ENCODE measurements around the gene TIAM2. TPM values are rescaled to one million over a fixed set of nuclear protein-coding genes. Genes with fewer than 3 reads are reported as not detected.

The TIAM2 gene
- total RNA-seq, 4 donors from 2014 or later: 4.2 to 12.7 (median 7.5) TPM

DNA sequence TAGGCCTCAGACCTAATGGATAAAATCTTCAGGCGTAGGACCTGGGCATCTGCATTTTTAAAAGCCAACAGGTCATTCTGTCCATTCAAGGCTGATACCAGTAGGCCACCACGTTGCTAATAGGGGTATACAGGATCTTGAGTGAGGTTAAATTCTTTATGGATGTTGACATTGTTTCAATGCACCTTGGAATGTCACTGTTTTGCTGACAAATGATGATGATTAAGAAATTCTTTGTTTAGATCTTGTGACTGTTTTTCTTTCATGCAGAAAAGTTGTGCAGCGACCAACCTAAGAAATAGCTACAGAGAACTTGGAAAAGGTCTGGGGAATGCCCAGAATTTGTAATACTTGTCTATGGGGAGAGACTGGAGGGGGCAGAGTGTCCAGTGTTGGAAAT is 167.6 kb downstream of the TIAM2 start:
- Histone ChIP-seq H3K4me3 (no peak overlapping the region), H3K4me1 (no peaks in the 10 kb centered on the region), H3K36me3 (no peaks in the 10 kb centered on the region), H3K27ac (no peak overlapping the region), H3K9me3 (no peaks in the 10 kb centered on the region), H3K27me3 (no peaks in the 10 kb centered on the region)
- DNase-seq: no peak
- intact Hi-C loops (cut with DNase I; ENCODE audit: low total_unique reads): no loop called here
- WGBS, 2 donors (ENCODE audit: low coverage in 1 of 2): 80 to 83% methylated on average over 1 to 3 of the region's 3 CpGs
- in situ Hi-C loops (cut with MboI; ENCODE audit: low pct_ligation_motif_present in 1 of 4, low pct_unique_long_range_greater_than_20kb in 1 of 4, low sequenced_read_pairs in 3 of 4): loop anchor here in 3 of 4 donors (25.0 kb wide), 1 partner anchor 475 kb away; no protein-coding TSS in a partner anchor
- TF ChIP-seq POLR2A (IDR thresholded peaks at IDR 0.05) (no peak), EP300 (IDR thresholded peaks at IDR 0.05; ENCODE audit: low read depth) (no peak), POLR2AphosphoS5 (IDR thresholded peaks at IDR 0.05) (no peak)
- TF ChIP-seq, protein P1, sequence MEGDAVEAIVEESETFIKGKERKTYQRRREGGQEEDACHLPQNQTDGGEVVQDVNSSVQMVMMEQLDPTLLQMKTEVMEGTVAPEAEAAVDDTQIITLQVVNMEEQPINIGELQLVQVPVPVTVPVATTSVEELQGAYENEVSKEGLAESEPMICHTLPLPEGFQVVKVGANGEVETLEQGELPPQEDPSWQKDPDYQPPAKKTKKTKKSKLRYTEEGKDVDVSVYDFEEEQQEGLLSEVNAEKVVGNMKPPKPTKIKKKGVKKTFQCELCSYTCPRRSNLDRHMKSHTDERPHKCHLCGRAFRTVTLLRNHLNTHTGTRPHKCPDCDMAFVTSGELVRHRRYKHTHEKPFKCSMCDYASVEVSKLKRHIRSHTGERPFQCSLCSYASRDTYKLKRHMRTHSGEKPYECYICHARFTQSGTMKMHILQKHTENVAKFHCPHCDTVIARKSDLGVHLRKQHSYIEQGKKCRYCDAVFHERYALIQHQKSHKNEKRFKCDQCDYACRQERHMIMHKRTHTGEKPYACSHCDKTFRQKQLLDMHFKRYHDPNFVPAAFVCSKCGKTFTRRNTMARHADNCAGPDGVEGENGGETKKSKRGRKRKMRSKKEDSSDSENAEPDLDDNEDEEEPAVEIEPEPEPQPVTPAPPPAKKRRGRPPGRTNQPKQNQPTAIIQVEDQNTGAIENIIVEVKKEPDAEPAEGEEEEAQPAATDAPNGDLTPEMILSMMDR (IDR thresholded peaks at IDR 0.05): no peak

DNA sequence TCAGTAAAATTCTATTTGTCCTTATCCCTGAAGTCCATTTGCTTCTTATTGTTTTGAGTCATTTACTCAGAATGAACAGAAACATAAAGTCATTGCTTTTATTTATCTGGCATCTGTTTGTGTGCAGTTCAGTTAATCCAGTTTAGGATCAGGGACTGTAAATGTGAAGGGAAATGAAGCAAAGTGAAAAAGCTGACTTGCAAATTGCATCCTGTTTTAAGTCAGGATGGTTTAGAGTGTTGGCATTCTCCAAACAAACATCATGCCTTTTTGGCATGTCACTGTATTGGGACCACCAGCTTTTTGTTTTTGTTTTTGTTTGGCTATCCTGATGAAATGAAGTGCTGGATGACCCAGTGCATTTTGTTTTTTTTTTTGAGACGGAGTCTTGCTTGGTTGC is 168.5 kb downstream of the TIAM2 start:
- Histone ChIP-seq H3K36me3 (no peaks in the 10 kb centered on the region), H3K4me1 (no peaks in the 10 kb centered on the region), H3K9me3 (no peaks in the 10 kb centered on the region), H3K27ac (no peak overlapping the region), H3K27me3 (no peaks in the 10 kb centered on the region), H3K4me3 (no peak overlapping the region)
- in situ Hi-C loops (cut with MboI; ENCODE audit: low pct_ligation_motif_present in 1 of 4, low pct_unique_long_range_greater_than_20kb in 1 of 4, low sequenced_read_pairs in 3 of 4) (loop anchor here in 3 of 4 donors (25.0 kb wide), 1 partner anchor 476 kb away; no protein-coding TSS in a partner anchor), intact Hi-C loops (cut with DNase I; ENCODE audit: low total_unique reads) (no loop called here)
- WGBS, 2 donors (ENCODE audit: low coverage in 1 of 2): 75 to 100% methylated on average over 1 of the region's 1 CpG
- TF ChIP-seq, protein P1 (IDR thresholded peaks at IDR 0.05): no peak
- no peak for TF ChIP-seq EP300 (IDR thresholded peaks at IDR 0.05; ENCODE audit: low read depth)
- TF ChIP-seq POLR2A (IDR thresholded peaks at IDR 0.05): no peak
- no peak for TF ChIP-seq POLR2AphosphoS5 (IDR thresholded peaks at IDR 0.05)
- no peak for DNase-seq

DNA sequence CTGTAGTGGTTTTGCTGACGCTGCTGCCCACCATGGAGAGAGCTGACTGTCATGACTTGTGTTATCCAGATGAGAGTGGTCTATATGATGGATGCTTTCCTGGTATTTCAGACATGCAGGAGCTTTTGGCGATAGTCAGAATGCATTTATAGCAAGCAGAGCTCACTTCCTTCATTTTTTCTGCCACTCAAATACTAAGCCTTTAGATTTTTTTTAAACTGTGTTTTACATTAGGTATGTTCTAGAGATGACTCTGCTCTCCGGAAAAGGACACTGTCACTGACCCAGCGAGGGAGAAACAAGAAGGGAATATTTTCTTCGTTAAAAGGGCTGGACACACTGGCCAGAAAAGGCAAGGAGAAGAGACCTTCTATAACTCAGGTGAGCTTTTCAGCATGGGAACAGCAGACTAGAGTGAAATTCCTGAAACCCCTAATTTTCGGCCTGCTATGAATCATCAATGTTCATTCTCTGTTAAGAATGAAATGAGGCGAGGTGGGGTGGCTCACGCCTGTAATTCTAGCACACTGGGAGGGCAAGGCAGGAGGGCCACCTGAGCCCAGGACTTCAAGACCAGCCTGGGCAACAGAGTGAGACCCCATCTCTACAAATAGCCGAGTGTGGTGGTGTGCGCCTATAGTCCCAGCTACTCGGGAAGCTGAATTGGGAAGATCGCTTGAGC is 170.1 kb downstream of the TIAM2 start:
- in situ Hi-C loops (cut with MboI; ENCODE audit: low pct_ligation_motif_present in 1 of 4, low pct_unique_long_range_greater_than_20kb in 1 of 4, low sequenced_read_pairs in 3 of 4): loop anchor here in 3 of 4 donors (25.0 kb wide), 1 partner anchor 478 kb away; no protein-coding TSS in a partner anchor
- Histone ChIP-seq H3K4me1 (no peaks in the 10 kb centered on the region), H3K27me3 (no peaks in the 10 kb centered on the region), H3K36me3 (no peaks in the 10 kb centered on the region), H3K4me3 (no peak overlapping the region), H3K27ac (no peak overlapping the region), H3K9me3 (no peaks in the 10 kb centered on the region)
- TF ChIP-seq, protein P1 (IDR thresholded peaks at IDR 0.05): no peak
- TF ChIP-seq EP300 (IDR thresholded peaks at IDR 0.05; ENCODE audit: low read depth) (no peak), POLR2AphosphoS5 (IDR thresholded peaks at IDR 0.05) (no peak), POLR2A (IDR thresholded peaks at IDR 0.05) (no peak)
- intact Hi-C loops (cut with DNase I; ENCODE audit: low total_unique reads): no loop called here
- DNase-seq: no peak
- WGBS, 2 donors (ENCODE audit: low coverage in 1 of 2): 88 to 89% methylated on average over 5 to 12 of the region's 12 CpGs

DNA sequence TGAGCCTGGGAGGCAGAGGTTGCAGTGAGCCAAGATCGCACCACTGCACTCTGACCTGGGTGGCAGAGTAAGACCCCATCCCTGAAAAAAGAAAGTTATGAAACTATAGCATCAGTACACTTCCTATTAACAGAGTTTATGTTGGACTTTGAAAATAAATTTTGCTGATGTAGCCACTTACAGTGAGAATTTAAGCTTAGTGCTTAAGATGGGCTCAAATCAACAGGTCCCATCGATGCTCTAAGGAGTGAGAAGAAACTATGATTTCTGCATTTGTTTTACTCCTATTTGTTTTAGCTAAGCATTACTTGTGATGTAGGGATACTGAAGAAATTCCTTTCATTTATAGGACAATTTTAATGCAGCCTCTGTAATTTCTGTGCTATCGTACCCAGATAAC is 175.4 kb downstream of the TIAM2 start:
- DNase-seq: no peak
- Histone ChIP-seq H3K27ac (peak overlapping the region in 1 of 4 donors; percentile 39), H3K4me3 (no peak overlapping the region), H3K9me3 (no peaks in the 10 kb centered on the region), H3K36me3 (no peaks in the 10 kb centered on the region), H3K27me3 (no peaks in the 10 kb centered on the region), H3K4me1 (peaks cover 8 to 23% (median 12%) of the 10 kb centered on the region in 4 donors)
- TF ChIP-seq POLR2A (IDR thresholded peaks at IDR 0.05): no peak
- TF ChIP-seq POLR2AphosphoS5 (IDR thresholded peaks at IDR 0.05): no peak
- TF ChIP-seq EP300 (IDR thresholded peaks at IDR 0.05; ENCODE audit: low read depth): no peak
- TF ChIP-seq, protein P1 (IDR thresholded peaks at IDR 0.05): no peak
- in situ Hi-C loops (cut with MboI; ENCODE audit: low pct_ligation_motif_present in 1 of 4, low pct_unique_long_range_greater_than_20kb in 1 of 4, low sequenced_read_pairs in 3 of 4) (loop anchor here in 3 of 4 donors (10.0 to 25.0 kb wide), 4 partner anchors 74 to 483 kb away; no protein-coding TSS in a partner anchor), intact Hi-C loops (cut with DNase I; ENCODE audit: low total_unique reads) (loop anchor here (5.0 kb wide), 2 partner anchors 243 to 303 kb away; no protein-coding TSS in a partner anchor)
- WGBS, 2 donors (ENCODE audit: low coverage in 1 of 2): 83 to 86% methylated on average over 3 of the region's 3 CpGs

Data from transverse colon (tissue), 4 donors.